AG09319 (cell line): Measurements from ENCODE around the gene SCN1A.
"Not testable (repeated sequence)": the region's sequence is repeated elsewhere in the genome, so short reads cannot be mapped to it uniquely, and the experiment has no call there.

Source experiments
- DNase-seq: peaks from one replicate; pipeline ENCODE4 v3.0.0-alpha.2; 2010; ENCODE audit warnings: low read depth; ENCODE audit errors: extremely low read depth
- TF ChIP-seq, protein P1 (sequence below): IDR thresholded peaks from 2 replicates; pipeline ENCODE4 v1.5.1; 2011; ENCODE audit warnings: low read depth, mild to moderate bottlenecking, inconsistent platforms, low read length, moderate library complexity

The SCN1A gene

DNA sequence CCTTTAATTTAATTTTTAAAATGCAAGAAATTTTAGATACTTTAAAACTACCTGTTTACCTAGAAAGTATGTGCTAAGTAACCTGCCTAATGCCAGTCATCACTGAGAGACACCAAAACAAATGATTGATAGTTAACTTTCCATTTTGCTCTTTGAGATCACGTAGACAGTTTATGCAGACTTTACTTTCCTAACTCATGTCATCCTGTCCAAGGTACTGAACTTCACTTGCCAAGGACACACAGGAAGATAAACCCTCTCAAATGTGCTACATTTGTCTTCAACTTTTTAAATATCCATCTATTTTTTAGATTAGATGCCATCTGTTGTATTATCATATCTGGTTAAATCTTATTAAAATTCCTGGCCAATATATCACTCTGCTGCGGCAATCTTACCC lies 20.1 kb upstream of the SCN1A start:
- TF ChIP-seq, protein P1, sequence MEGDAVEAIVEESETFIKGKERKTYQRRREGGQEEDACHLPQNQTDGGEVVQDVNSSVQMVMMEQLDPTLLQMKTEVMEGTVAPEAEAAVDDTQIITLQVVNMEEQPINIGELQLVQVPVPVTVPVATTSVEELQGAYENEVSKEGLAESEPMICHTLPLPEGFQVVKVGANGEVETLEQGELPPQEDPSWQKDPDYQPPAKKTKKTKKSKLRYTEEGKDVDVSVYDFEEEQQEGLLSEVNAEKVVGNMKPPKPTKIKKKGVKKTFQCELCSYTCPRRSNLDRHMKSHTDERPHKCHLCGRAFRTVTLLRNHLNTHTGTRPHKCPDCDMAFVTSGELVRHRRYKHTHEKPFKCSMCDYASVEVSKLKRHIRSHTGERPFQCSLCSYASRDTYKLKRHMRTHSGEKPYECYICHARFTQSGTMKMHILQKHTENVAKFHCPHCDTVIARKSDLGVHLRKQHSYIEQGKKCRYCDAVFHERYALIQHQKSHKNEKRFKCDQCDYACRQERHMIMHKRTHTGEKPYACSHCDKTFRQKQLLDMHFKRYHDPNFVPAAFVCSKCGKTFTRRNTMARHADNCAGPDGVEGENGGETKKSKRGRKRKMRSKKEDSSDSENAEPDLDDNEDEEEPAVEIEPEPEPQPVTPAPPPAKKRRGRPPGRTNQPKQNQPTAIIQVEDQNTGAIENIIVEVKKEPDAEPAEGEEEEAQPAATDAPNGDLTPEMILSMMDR = no peak

DNA sequence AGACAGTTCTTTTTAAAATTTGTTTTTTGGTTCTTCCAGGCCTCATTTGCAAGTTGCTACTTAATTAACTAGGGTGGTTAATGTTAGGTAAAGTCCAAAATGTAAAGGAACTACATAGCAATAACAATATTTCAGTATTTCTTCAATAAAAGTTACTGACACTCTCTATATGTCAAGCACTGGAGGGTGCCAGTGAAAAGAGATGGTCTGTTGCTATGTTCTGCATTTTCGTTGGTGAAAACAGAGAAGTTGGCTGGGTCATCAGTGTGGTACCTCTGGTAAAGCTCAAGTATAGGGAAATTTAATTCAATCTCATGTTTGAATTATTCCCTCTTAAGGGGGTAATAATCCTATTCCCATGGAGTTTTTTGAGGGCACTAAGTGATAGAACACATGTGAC lies 16.3 kb upstream of the SCN1A start:
- no peak for DNase-seq
- TF ChIP-seq, protein P1 = no peak

More for the DNA sequence above, 20.1 kb upstream of the SCN1A start:
- no peak for DNase-seq

DNA sequence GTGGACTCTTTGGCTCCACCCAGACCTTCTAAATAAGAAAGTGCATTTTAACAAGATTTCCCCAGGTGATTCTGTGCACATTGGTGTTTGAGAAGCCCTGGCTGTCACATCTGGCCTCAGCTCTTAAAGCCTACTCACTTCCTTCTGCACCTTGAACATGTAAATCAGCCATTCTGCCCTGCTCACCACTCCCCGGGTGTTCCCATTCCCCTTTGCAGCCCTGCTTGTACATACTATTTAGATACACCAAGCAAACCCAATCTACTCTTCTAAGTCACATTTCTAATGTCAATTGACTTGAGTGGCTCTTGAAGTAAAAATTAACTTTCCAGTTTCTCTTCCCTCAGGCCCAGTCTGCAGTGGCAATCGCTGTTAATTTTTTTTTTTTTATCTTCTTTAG lies 13.1 kb upstream of the SCN1A start:
- TF ChIP-seq, protein P1 = no peak
- DNase-seq = no peak

DNA sequence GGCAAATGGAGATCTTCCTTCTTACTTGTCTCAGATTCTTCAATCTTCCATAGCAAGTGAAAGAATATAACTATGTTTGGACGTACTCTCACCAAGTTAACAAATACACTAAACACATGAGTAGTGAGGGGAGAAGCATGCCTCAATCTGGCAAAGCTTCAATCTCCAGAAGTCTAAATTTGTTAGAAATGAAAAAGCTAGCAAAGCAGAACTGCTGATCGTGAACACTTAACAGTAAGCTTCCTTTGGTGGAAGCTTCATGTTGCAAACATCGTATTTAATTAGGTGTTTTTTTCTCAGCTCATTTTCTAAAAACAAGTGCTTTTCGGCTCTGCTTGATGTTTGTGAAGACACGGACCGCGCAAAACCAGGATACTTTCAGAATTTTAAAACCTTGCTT lies 12.7 kb upstream of the SCN1A start:
- TF ChIP-seq, protein P1 = no peak
- no peak for DNase-seq

DNA sequence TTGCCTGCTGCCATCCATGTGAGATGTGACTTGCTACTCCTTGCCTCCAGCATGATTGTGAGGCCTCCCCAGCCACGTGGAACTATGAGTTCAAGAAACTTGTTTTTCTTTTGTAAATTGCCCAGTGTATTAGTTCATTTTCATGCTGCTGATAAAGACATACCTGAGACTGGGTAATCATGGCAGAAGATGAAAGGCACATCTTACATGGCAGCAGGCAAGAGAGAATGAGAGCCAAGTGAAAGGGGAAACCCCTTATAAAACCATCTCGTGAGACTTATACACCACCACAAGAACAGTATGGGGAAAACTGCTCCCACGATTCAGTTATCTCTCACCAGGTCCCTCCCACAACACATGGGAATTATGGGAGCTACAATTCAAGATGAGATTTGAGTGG lies 11.7 kb upstream of the SCN1A start:
- DNase-seq = not testable (repeated sequence)

DNA sequence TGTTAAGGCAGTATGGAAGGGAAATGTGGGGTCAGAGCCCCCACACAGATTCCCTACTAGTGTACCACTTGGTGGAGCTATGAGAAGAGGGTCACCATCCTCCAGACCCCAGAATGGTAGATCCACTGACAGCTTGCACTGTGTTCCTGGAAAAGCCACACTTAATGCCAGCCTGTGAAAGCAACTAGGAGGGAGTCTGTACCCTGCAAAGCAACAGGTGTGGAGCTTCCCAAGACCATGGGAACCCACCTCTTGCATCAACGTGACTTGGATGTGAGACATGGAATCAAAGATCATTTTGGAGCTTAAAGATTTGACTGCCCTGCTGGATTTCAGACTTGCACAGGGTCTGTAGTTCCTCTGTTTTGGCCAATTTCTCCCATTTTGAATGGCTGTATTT lies 10.8 kb upstream of the SCN1A start:
- DNase-seq = no peak
- TF ChIP-seq, protein P1 = no peak

DNA sequence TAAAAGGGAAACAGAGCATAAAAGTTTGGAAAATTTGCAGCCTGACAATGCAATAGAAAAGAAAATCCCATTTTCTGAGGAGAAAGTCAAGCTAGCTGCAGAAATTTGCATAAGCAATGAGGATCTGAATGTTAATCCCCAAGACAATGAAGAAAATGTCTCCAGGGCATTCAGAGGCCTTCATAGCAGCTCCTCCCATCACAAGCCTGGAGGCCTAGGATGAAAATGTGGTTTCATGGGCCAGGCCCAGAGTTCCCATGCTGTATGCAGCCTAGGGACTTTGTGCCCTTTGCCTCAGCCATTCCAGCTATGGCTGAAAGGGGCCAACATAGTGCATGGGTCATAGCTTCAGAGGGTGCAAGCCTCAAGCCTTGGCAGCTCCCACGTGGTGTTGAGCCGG lies 10.3 kb upstream of the SCN1A start:
- DNase-seq = no peak
- TF ChIP-seq, protein P1 = no peak

DNA sequence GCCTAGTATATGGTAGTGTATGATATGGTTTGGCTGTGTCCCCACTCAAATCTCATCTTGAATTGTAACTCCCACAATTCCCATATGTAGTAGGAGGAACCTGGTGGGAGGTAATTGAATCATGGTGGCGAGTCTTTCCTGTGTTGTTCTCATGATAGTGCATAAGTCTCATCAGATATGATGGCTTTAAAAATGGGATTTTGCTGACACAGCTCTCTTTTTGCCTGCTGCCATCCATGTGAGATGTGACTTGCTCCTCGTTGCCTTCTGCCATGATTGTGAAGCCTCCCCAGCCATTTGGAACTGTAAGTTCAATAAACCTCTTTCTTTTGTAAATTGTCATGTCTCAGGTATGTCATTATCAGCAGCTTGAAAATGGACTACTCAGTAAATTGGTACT lies 9.5 kb upstream of the SCN1A start:
- TF ChIP-seq, protein P1 = no peak
- no peak for DNase-seq
